Subcutaneous abdominal adipose tissue (tissue), 5 donors: ENCODE data around the gene DCK.
"Not testable (repeated sequence)": the region's sequence is repeated elsewhere in the genome, so short reads cannot be mapped to it uniquely, and the experiment has no call there.

Experiments
- H3K27ac ChIP-seq: one replicate; pipeline ENCODE4 v1.7.0; 2013; ENCODE audit warnings: low read depth, mild to moderate bottlenecking, inconsistent platforms, low read length, moderate library complexity
- H3K27me3 ChIP-seq, 5 donors: one replicate each; pipeline ENCODE4 v1.7.0; 2013; ENCODE audit warnings: low read length in 5 of 5, inconsistent platforms in 1 of 5; ENCODE audit not compliant: control insufficient read depth in 5 of 5, insufficient read depth in 4 of 5
- H3K36me3 ChIP-seq, 5 donors: one replicate each; pipeline ENCODE4 v1.7.0; 2013; ENCODE audit warnings: low read length in 5 of 5; ENCODE audit not compliant: control insufficient read depth in 5 of 5, insufficient read depth in 5 of 5
- H3K4me1 ChIP-seq, 5 donors: one replicate each; pipeline ENCODE4 v1.7.0; 2013; ENCODE audit warnings: low read length in 5 of 5, mild to moderate bottlenecking in 3 of 5, moderate library complexity in 1 of 5; ENCODE audit not compliant: control insufficient read depth in 5 of 5, insufficient read depth in 5 of 5
- H3K4me3 ChIP-seq, 5 donors: one replicate each; pipeline ENCODE4 v1.7.0; 2013; ENCODE audit warnings: low read length in 5 of 5, low read depth in 1 of 5
- H3K9ac ChIP-seq, 5 donors: one replicate each; pipeline ENCODE4 v1.7.0; 2013; ENCODE audit warnings: low read length in 5 of 5, mild to moderate bottlenecking in 4 of 5, moderate library complexity in 3 of 5
- H3K9me3 ChIP-seq, 5 donors: one replicate each; pipeline ENCODE4 v1.7.0; 2013; ENCODE audit warnings: low read length in 5 of 5; ENCODE audit not compliant: control insufficient read depth in 5 of 5
- donor health status: healthy.
- donor health status: healthy.
- donor health status: healthy.
- donor health status: healthy.
- donor health status: healthy.

DCK gene

DNA sequence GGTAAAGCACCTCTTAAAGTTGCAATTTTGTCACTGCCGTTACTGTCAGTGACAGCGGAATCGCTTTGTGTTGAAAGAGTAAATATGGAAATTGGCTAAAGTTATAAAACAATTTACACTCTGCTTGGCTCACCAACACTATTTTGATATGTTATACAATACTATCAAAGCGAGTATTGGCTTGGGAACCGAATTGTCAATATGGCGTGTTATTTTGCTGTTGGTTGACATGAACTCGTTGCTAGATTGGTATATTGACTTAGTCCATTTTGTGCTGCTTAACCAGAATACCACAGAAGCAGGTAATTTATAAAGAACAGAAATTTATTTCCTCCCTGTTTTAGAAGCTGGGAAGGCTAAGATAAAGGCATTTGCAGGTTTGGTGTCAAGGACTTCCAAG, 58.6 kb downstream of the DCK start:
- H3K9me3 ChIP-seq = peaks cover 0 to 2% (median 0%) of the 10 kb centered on the region in 5 donors
- no peak overlapping the region for H3K27ac ChIP-seq
- H3K36me3 ChIP-seq = no peaks in the 10 kb centered on the region
- no peak overlapping the region for H3K4me3 ChIP-seq
- no peaks in the 10 kb centered on the region for H3K4me1 ChIP-seq
- no peaks in the 10 kb centered on the region for H3K27me3 ChIP-seq
- H3K9ac ChIP-seq = no peak overlapping the region

DNA sequence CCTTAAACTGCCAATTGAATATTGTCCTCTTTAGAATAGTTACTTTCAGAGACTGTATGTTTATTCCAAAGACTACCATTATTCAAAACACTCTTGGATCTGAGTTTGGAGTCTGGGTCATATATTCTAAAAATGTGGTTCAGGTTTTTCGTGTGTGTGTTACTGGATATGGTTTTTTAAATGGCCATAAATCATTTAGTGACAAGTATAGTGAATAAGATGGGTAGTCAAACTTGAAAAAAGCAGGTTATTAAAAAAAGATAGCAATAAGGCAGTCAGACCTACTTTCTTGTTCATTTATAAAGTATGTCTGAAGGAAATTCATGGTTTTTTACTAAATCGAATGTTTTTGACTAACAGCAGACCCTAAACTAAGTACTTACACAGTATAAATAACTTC, 59.3 kb downstream of the DCK start:
- Histone ChIP-seq H3K4me1 (no peaks in the 10 kb centered on the region), H3K27ac (no peak overlapping the region), H3K27me3 (no peaks in the 10 kb centered on the region), H3K9me3 (peaks cover 0 to 2% (median 0%) of the 10 kb centered on the region in 5 donors), H3K9ac (no peak overlapping the region), H3K4me3 (no peak overlapping the region), H3K36me3 (no peaks in the 10 kb centered on the region)

DNA sequence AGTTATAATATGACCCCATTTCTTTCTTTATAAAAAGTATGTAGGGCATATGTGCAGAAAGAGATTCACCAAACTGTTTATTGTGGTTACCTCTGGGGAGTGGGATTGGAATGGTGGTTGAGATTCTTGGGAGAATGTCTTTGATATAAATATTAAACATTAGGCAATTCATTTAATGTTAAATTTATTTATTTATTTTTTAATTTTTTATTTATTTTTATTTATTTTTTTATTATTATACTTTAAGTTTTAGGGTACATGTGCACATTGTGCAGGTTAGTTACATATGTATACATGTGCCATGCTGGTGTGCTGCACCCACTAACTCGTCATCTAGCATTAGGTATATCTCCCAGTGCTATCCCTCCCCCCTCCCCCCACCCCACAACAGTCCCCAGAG, 60.2 kb downstream of the DCK start:
- not testable (repeated sequence) for H3K4me1 ChIP-seq, H3K9ac ChIP-seq, H3K27me3 ChIP-seq, H3K9me3 ChIP-seq, H3K36me3 ChIP-seq, H3K4me3 ChIP-seq, H3K27ac ChIP-seq

GRCh38 chr4:71059573-71059972, 66.1 kb downstream of the DCK start:
- not testable (repeated sequence) for H3K36me3 ChIP-seq, H3K4me1 ChIP-seq, H3K9ac ChIP-seq, H3K27me3 ChIP-seq, H3K27ac ChIP-seq, H3K9me3 ChIP-seq, H3K4me3 ChIP-seq

DNA sequence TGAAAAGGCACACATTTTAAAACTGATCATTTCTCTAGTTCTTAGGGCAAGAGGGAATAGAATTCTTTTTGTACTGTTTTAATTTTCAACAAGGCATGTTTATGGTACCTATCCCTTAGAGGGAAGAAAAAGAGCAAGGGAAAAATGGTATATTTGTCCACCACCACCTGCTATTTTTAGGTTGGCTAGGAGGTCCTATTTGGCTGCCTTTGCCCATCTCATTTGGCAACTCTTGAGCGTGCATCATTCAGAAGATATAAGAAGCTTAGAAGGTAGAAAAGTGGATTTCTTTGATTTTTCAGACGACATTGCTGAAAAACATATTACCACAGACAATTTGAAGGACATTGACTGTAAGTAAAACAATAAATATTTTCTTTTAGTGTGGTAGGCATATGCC, 69.0 kb downstream of the DCK start:
- H3K27me3 ChIP-seq = no peaks in the 10 kb centered on the region
- no peaks in the 10 kb centered on the region for H3K4me1 ChIP-seq
- H3K27ac ChIP-seq = no peak overlapping the region
- no peak overlapping the region for H3K9ac ChIP-seq
- no peak overlapping the region for H3K4me3 ChIP-seq
- no peaks in the 10 kb centered on the region for H3K9me3 ChIP-seq
- no peaks in the 10 kb centered on the region for H3K36me3 ChIP-seq

DNA sequence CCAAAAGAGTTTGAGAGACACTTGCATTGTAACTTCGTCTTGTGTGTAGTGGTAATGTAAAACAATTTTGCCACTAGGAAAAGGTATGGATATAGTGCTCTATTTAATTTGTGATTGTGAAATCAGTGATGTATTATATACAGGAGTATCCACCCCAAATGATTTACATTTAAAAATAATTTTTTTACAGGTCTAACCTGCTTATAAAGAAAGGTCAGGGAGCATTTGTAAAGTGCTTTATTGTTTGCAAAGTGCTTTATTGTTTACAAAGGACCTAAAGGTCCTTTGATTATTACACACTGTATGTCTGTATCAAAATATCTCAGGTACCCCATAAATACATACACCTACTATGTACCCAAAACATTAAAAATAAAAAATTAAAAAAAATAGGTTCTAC, 70.3 kb downstream of the DCK start:
- Histone ChIP-seq H3K27me3 (no peaks in the 10 kb centered on the region), H3K4me3 (no peak overlapping the region), H3K27ac (no peak overlapping the region), H3K9ac (no peak overlapping the region), H3K9me3 (no peaks in the 10 kb centered on the region), H3K36me3 (no peaks in the 10 kb centered on the region), H3K4me1 (no peaks in the 10 kb centered on the region)

DNA sequence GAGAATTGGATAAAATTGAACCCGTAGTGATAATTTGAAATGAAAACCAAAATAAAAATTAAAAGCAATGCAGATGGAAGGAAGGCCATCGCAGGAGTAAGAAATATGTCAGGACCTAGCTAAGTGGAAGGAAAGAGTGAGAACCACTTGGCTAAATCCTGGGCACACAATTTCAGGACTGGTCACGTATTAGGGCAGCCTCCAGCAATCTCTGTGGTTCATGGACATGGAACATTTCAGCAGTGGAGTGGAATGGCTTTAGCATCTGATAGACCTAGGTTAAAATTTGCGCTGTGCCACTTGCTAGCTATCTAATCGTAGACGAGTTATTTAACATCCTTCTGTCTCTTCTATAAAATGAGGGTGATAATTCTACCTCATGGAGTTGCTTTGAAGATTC, 71.1 kb downstream of the DCK start:
- no peaks in the 10 kb centered on the region for H3K27me3 ChIP-seq
- H3K27ac ChIP-seq = no peak overlapping the region
- H3K4me3 ChIP-seq = no peak overlapping the region
- H3K9me3 ChIP-seq = no peaks in the 10 kb centered on the region
- no peaks in the 10 kb centered on the region for H3K36me3 ChIP-seq
- no peak overlapping the region for H3K9ac ChIP-seq
- no peaks in the 10 kb centered on the region for H3K4me1 ChIP-seq

GRCh38 chr4:71065991-71066510, 72.6 kb downstream of the DCK start:
- H3K4me3 ChIP-seq = no peak overlapping the region
- no peaks in the 10 kb centered on the region for H3K9me3 ChIP-seq
- no peak overlapping the region for H3K9ac ChIP-seq
- H3K36me3 ChIP-seq = no peaks in the 10 kb centered on the region
- H3K27me3 ChIP-seq = no peaks in the 10 kb centered on the region
- H3K4me1 ChIP-seq = no peaks in the 10 kb centered on the region
- H3K27ac ChIP-seq = no peak overlapping the region

GRCh38 chr4:71066737-71067716, 73.6 kb downstream of the DCK start:
- no peaks in the 10 kb centered on the region for H3K4me1 ChIP-seq
- no peaks in the 10 kb centered on the region for H3K27me3 ChIP-seq
- H3K9me3 ChIP-seq = no peaks in the 10 kb centered on the region
- H3K27ac ChIP-seq = no peak overlapping the region
- no peaks in the 10 kb centered on the region for H3K36me3 ChIP-seq
- no peak overlapping the region for H3K9ac ChIP-seq
- H3K4me3 ChIP-seq = no peak overlapping the region

DNA sequence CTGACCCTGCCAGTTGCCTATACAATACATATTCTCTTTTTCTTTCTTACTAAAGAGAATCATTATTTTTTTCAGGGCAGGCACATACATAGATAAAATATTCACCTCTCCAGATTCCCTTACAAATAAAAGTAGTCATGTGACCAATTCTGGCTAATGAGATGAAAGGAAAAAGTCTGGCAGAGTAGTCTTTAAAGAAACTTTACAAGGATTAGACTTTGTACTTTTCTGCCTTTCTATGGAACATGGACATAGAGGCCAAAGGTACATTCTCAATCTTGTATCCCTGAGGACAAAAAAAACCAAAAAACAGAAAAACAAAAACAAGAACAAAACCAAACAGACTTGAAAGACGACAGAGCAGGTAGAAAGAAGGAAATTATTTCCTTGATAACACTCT, 75.6 kb downstream of the DCK start:
- Histone ChIP-seq H3K9ac (no peak overlapping the region), H3K9me3 (no peaks in the 10 kb centered on the region), H3K27me3 (no peaks in the 10 kb centered on the region), H3K36me3 (no peaks in the 10 kb centered on the region), H3K4me1 (no peaks in the 10 kb centered on the region), H3K27ac (no peak overlapping the region), H3K4me3 (no peak overlapping the region)
